ACC112 (cell line): ENCODE results near the gene ABCC4.

ENCODE experiments used
- H2AFZ ChIP-seq: fragments of 200-600 bp; sonication (generic); one replicate; pipeline ENCODE4 v1.6.0; 2017; ENCODE audit warnings: antibody characterized with exemption, low read length; ENCODE audit not compliant: unreplicated experiment
- H3K27ac ChIP-seq: fragments of 200-600 bp; sonication (generic); 2 replicates; pipeline ENCODE4 v1.5.1; 2014; ENCODE audit warnings: low read depth, mild to moderate bottlenecking, antibody characterized with exemption, low read length, moderate library complexity
- H3K27me3 ChIP-seq: fragments of 200-600 bp; sonication (generic); 2 replicates; pipeline ENCODE4 v1.6.1; 2014; ENCODE audit warnings: mild to moderate bottlenecking, antibody characterized with exemption, low read length, moderate library complexity, mixed read lengths; ENCODE audit not compliant: insufficient read depth
- H3K36me3 ChIP-seq: fragments of 200-600 bp; sonication (generic); 2 replicates; pipeline ENCODE4 v1.6.1; 2016; ENCODE audit warnings: mild to moderate bottlenecking, antibody characterized with exemption, low read length, moderate library complexity, mixed read lengths; ENCODE audit not compliant: insufficient read depth
- H3K4me1 ChIP-seq: fragments of 200-600 bp; sonication (generic); one replicate; pipeline ENCODE4 v1.6.1; 2016; ENCODE audit warnings: low read length, mixed read lengths; ENCODE audit not compliant: insufficient read depth, unreplicated experiment, control insufficient read depth
- H3K4me3 ChIP-seq: fragments of 200-600 bp; sonication (generic); 2 replicates; pipeline ENCODE4 v1.5.1; 2014; ENCODE audit warnings: mild to moderate bottlenecking, low read depth, low read length
- H3K79me2 ChIP-seq: fragments of 200-600 bp; sonication (generic); one replicate; pipeline ENCODE4 v1.6.0; 2016; ENCODE audit warnings: low read length; ENCODE audit not compliant: control insufficient read depth, unreplicated experiment, insufficient read depth

Gene ABCC4

DNA sequence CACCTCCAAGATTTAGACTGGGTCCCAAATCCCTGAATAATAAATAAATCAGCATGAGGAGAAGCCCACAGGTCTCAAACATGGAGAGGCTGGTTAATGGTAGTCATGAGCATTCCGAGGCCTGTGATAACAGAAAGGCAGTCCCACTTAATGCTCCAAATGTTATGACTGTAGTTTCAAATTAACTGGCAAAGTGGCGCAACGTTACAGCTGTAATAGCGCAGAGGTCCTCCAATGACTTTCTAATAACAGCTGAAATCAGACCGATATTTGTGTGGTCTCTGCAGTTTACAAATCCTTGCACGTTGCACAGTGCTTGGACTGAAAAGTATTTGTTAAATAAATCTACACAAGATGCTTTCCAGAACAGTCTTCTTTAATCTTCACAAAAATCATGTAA, 141.8 kb downstream of the ABCC4 start:
- Histone ChIP-seq H3K36me3 (no peaks in the 10 kb centered on the region), H3K27ac (no peak overlapping the region), H3K4me3 (no peak overlapping the region), H2AFZ (no peak overlapping the region), H3K79me2 (no peaks in the 10 kb centered on the region), H3K4me1 (peaks cover 6% of the 10 kb centered on the region), H3K27me3 (no peaks in the 10 kb centered on the region)

GRCh38 chr13:95156208-95156607, 145.0 kb downstream of the ABCC4 start:
- Histone ChIP-seq H3K27ac (no peak overlapping the region), H3K79me2 (no peaks in the 10 kb centered on the region), H3K27me3 (no peaks in the 10 kb centered on the region)

DNA sequence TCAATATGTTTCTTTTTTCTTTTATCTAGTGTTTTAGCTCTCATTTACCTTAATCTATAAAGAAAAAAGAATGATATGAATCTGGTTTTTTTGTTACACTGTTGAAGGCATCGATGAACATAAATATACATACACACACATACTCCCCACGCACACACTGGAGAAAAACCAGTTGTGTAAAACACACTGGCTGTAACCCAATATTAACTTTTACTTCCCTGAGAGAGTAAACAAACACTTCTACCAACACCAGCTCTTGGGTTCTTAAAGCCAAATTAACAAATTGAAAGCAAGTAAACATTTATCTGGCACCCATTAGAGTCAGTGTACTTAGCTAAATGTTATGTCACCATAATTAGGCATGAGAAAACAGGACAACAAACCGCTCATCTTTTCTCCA, 145.7 kb downstream of the ABCC4 start:
- H3K36me3 ChIP-seq = no peaks in the 10 kb centered on the region
- H2AFZ ChIP-seq = no peak overlapping the region
- no peaks in the 10 kb centered on the region for H3K79me2 ChIP-seq
- peaks cover 23% of the 10 kb centered on the region for H3K4me1 ChIP-seq
- no peak overlapping the region for H3K4me3 ChIP-seq
- no peaks in the 10 kb centered on the region for H3K27me3 ChIP-seq
- no peak overlapping the region for H3K27ac ChIP-seq

More at GRCh38 chr13:95156208-95156607, 145.0 kb downstream of the ABCC4 start:
- Histone ChIP-seq H2AFZ (no peak overlapping the region), H3K4me1 (peaks cover 23% of the 10 kb centered on the region), H3K4me3 (no peak overlapping the region), H3K36me3 (no peaks in the 10 kb centered on the region)

DNA sequence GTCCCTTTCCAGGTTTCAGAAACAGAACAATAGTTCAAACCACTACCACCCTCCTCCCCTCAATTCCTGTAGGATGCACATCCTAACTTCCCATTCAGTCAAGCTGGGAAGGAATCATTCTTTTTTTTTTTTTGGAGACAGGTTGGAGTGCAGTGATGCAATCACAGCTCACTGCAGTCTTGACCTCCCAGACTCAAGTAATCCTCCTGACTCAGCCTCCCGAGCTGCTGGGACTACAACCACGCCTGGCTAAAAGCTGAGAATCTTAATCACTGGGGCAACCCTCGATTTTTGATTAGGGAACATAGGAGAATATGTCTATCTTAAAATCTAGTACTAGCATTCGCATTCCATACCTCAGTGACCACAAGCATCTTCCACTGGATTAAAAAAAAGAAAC, 146.2 kb downstream of the ABCC4 start:
- Histone ChIP-seq H3K27me3 (no peaks in the 10 kb centered on the region), H3K79me2 (no peaks in the 10 kb centered on the region), H2AFZ (no peak overlapping the region), H3K4me1 (peaks cover 23% of the 10 kb centered on the region), H3K27ac (peak overlapping the region; percentile 89), H3K4me3 (no peak overlapping the region), H3K36me3 (no peaks in the 10 kb centered on the region)

- no peaks in the 10 kb centered on the region for H3K27me3 ChIP-seq
- H3K27ac ChIP-seq = peak overlapping the region; percentile 89
- peak overlapping the region; percentile 66 for H2AFZ ChIP-seq
- H3K4me3 ChIP-seq = peak overlapping the region; percentile 56
- no peaks in the 10 kb centered on the region for H3K79me2 ChIP-seq
- no peaks in the 10 kb centered on the region for H3K36me3 ChIP-seq
- H3K4me1 ChIP-seq = peaks cover 23% of the 10 kb centered on the region
Measured at GRCh38 chr13:95154413-95154886, 146.8 kb downstream of the ABCC4 start.

DNA sequence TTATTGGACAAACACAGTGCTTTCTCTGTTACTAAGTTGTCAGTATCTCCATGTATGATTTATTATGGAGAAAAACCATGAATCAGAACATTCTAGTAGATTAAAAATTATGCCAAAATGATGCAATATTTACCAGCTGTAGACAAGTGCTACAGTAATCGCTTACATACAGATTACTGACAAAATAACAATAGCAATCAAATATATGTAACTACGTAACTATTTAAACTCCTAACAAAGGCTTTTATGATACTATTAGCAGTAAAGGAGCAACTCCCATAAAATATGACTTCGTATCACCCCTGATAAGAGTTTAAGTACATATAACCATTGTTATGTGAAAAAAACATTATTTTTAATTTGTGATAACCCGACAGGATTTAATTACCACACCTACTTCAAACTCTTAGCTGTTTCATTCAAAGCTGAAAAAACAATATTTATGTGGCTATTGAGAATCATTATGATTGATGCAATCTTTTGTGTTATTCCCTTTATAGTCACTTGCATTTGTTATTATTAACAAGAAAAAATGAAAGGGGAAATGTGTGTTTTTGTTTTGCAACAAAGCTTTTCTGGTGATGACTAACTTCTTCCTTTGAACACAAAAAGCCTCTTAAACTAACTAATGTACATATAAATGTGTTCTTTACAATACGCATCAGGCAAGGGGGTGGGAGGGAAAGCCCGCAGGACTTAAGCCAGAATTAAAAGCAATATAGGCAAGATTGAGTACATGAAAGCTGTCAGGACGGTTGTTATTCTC, 147.4 kb downstream of the ABCC4 start:
- Histone ChIP-seq H3K27ac (peak overlapping the region; percentile 89), H3K79me2 (no peaks in the 10 kb centered on the region), H3K27me3 (no peaks in the 10 kb centered on the region), H3K4me3 (peak overlapping the region; percentile 56), H3K4me1 (peaks cover 23% of the 10 kb centered on the region), H3K36me3 (no peaks in the 10 kb centered on the region), H2AFZ (peak overlapping the region; percentile 66)

DNA sequence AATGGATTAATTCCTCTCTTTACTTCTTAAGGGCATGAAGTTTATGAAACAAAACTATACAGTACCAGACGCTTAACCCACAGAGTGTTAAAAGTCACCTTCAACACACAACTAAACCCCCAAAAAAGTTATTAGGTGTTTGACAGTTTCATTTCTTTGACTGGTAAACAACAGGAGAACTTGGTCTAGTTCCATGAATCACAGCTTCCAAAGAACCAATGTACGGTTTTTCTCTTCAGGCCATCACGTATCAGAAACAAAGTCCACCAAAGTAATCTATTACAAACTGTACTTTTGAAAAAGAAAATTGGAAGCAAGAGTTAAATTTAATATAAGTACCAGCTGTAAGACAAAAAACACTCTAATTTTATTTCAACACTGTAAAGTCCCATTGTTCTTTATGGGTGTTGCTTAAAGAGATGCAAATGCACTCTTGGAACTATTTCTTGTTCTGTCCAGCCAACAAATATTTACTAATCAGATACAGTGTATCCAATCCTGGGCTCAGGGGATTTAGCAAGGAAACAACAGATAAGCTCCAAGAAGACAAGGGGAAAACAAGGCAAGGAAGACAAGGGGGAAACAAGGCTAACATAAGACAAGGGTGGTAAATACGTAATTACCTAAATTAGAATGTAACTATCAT, 149.2 kb downstream of the ABCC4 start:
- Histone ChIP-seq H3K4me3 (no peak overlapping the region), H3K27ac (no peak overlapping the region), H3K36me3 (no peaks in the 10 kb centered on the region), H3K27me3 (no peaks in the 10 kb centered on the region), H3K79me2 (no peaks in the 10 kb centered on the region), H3K4me1 (peaks cover 23% of the 10 kb centered on the region), H2AFZ (no peak overlapping the region)

- no peaks in the 10 kb centered on the region for H3K79me2 ChIP-seq
- H3K27ac ChIP-seq = no peak overlapping the region
- H3K4me3 ChIP-seq = no peak overlapping the region
- peaks cover 23% of the 10 kb centered on the region for H3K4me1 ChIP-seq
- H2AFZ ChIP-seq = no peak overlapping the region
- no peaks in the 10 kb centered on the region for H3K36me3 ChIP-seq
- H3K27me3 ChIP-seq = no peaks in the 10 kb centered on the region
Measured at GRCh38 chr13:95150555-95150954, 150.7 kb downstream of the ABCC4 start.

DNA sequence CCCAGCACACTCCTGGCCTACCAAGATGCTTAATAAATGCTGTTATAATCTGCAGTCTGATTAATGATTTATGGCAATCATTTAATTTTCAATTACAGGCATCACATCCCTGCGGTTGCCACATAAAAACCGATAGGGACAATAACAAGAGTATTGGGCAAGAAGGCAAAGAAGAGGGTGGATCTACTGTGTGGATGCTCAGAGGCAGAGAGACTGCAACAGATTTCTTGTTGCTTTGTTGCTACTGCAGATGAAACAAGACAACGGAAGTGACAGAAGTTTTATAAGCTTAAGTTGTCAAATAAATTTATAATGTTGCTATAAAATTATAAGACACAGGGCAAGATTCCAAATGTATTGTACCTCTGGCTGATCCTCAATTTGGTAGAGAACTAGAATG, 154.8 kb downstream of the ABCC4 start:
- Histone ChIP-seq H2AFZ (no peak overlapping the region), H3K36me3 (no peaks in the 10 kb centered on the region), H3K27ac (no peak overlapping the region), H3K79me2 (no peaks in the 10 kb centered on the region), H3K4me3 (no peak overlapping the region), H3K27me3 (no peaks in the 10 kb centered on the region), H3K4me1 (no peaks in the 10 kb centered on the region)

DNA sequence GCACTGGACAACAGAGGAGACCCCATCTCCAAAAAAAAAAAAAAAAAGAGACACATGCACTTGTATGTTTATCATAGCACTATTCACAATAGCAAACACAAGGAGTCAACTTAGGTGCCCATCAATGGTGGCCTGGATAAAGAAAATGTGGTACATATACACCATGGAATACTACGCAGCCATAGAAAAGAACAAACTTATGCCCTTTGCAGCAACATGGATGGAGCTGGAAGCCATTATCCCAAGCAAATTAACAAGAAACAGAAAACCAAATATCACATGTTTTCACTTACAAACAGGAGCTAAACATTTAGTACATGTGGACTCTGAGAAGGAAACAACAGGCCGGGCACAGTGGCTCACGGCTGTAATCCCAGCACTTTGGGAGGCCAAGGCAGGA, 155.7 kb downstream of the ABCC4 start:
- Histone ChIP-seq H3K27me3 (no peaks in the 10 kb centered on the region), H3K4me3 (no peak overlapping the region), H3K79me2 (no peaks in the 10 kb centered on the region), H2AFZ (no peak overlapping the region), H3K27ac (no peak overlapping the region), H3K4me1 (no peaks in the 10 kb centered on the region), H3K36me3 (no peaks in the 10 kb centered on the region)

GRCh38 chr13:95140502-95140901, 160.7 kb downstream of the ABCC4 start:
- Histone ChIP-seq H3K27me3 (no peaks in the 10 kb centered on the region), H3K27ac (no peak overlapping the region), H3K79me2 (no peaks in the 10 kb centered on the region), H3K36me3 (no peaks in the 10 kb centered on the region), H3K4me1 (no peaks in the 10 kb centered on the region), H3K4me3 (no peak overlapping the region), H2AFZ (no peak overlapping the region)
